Tongue (tissue), 2 donors: ENCODE measurements around the gene KLF9. TPM values are rescaled to one million over a fixed set of nuclear protein-coding genes. Genes with fewer than 3 reads are reported as not detected.

Source experiments
- DNase-seq: peaks from one replicate; pipeline ENCODE4 v3.0.0-alpha.2; 2015
- total RNA-seq: library from RNA; depleted of rRNA; stranded (reverse); fragments of >200 nt; gene quantifications from one replicate; pipeline ENCODE4 v1.2.3, GENCODE V29; 2014

KLF9 gene
- total RNA-seq, 1 donor from 2014 or later, result 48.3 TPM

DNA sequence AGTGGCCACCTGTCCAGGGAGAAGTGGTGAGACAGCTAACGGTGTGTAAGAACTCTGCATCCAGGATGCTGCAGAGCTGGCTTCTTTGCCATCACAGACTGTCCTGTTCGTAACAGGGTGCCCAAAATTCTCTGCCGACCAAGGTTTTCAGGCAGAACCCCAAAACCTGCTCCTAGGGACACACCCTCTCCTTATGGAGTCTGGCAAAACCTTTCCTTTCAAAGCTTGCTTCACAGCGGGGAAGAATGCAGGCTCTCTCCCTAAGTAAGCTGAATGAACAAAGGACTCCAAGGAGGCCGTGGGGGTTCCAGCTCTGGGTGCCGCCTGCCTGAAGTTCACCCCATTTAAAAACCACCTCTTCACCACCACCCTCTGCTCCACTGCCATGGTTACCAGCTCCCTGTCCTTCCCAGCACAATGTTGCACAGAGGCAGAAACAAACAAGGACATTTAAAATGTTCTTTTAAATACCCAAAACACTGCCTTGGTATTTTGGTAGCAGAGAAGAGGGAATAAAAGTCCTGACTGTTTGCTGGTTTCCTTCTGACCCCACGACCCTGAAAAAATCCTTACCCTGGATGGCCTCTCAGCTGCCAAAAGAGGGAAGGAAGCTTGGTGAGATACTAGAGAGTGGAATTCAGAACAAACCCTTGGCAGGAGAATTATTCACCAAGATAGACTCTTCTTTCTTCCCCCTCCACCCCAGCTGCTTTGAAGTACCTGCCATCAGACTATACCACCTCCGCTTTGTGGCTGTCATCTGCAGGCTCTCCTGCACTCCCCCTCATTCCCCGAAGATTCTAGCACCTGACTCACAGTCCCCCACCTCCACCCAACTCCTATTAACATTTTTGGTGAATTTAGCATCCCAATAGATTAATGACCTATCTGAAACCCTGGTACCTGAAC lies 7.1 kb upstream of the KLF9 start:
- peak; percentile 13 for DNase-seq

GRCh38 chr9:70420441-70421271 lies 6.2 kb upstream of the KLF9 start:
- DNase-seq, result peak; percentile 90

DNA sequence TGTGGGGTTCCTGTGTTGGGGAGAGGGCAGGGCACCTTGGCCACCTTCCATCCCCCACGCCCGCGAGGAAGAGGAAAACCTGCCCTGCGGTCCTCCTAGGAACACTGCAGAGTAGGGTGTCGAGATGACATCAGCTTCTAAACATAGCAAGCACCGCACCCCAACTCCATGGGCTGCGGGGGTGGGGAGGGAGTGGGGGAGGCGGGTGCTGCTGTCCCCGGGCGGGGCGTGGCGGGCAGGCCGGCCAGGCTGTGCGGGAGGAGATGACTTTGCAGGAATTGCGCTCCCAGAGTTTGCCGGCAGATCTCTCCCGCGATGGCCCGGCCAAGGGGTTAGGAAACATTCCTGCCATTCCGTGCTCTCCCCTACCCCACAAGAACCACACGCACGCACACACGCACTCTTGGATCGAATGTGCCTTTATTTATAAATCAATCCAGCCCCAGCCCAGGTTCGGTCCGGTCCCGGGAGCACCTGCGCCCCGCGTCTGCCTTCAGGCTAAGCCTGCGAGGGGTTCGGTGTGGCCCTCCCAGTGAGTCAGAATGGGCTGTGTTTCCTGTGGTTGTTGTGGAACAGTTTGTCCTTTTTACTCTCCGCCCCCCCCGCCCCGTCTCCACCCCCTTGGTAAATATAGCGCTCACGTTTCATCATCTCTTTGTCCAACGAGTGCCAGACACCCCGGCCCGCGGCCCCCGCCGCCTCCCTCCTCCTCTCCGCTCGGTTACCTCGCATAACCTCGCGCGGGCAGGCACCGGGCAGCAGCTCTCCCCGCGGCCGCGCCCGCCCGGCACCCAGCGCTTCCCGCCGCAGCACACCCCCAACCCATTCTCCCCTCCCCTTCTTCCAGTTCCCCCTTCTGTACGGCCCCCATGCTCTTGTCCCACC lies 5.3 kb upstream of the KLF9 start:
- DNase-seq, result peak; percentile 88

DNA sequence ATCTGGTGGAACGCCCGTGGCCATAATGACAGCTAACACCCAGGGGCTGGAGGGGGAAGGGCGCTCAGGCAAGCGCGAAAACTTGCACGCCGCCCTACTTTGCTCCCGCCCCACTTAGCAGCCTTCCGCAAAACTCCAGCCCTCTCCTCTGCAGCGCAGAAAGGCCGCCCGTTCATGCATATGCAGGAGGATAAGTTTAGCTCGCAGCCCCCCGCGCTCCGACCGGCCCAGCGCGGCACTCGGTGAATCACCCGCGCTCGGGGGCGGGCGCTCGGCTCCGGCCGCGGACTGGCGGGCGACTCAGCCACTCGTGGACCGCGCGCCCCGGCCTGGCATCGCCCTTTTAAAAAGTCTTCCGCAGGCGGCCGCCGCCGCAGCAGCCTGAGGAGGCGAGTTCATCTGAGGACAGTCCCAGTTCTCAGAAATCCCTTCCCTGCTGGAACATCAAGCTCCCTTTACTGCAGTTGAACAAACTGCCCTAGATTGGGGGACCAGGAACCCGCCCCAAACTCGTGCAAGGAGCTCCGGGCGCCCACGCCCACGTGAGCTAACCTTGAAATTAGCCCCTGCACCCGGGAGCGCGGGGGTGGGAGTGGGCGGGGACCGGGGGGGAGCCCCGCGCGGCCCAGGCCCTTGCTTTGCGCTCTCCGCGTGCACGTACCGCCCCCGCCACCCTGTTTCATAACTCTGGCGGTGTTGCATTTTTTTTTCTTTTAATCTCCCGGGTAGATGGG lies 4.5 kb upstream of the KLF9 start:
- DNase-seq, result peak; percentile 94

DNA sequence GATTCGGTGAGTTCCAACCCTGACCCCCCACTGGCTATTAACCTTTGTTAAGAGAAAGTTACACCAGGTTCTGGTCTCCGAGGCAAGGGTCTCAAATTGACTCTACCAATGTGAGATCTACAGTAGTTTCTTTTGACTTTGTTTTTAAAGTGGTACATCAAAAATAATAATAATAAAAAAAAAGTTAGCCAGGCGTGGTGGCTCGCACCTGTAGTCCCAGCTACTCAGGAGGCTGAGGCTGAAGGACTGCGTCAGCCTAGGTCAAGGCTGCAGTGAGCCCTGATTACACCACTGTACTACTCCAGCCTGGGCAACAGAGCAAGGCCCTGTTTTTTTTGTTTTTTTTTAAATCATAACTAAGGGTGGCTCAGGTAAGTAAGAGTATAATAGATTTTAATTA lies 1.0 kb upstream of the KLF9 start:
- DNase-seq, result no peak

DNA sequence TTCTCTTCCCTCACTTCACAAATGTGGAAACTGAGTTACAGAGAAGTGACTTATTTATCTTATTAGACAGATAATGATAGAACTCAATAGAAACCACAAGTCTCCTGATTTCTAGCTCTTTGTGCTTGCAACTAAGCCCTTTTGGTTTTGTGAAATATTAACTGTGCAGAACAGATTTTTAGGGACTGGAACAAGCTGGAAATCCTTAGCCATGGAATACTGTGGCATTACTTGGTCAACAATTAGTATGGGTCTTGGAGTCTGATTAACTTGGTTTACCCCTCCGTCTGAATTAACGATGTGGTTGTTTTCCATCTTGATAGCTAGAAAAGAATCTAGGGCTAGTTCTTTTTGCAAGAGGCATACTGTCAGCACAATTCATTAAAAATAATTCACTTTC lies 584 bp upstream of the KLF9 start:
- DNase-seq, result no peak

GRCh38 chr9:70413464-70413798 lies 1.0 kb downstream of the KLF9 start:
- peak; percentile 72 for DNase-seq

GRCh38 chr9:70412832-70413463 lies 1.5 kb downstream of the KLF9 start:
- DNase-seq, result peak; percentile 86

GRCh38 chr9:70411930-70412831 lies 2.3 kb downstream of the KLF9 start:
- DNase-seq, result peak; percentile 18

GRCh38 chr9:70411121-70411929 lies 3.1 kb downstream of the KLF9 start:
- DNase-seq, result peak; percentile 33

GRCh38 chr9:70410368-70410767 lies 4.1 kb downstream of the KLF9 start:
- DNase-seq, result peak; percentile 25

- DNase-seq, result no peak
These were observed 4.7 kb downstream of the KLF9 start for GRCh38 chr9:70409800-70410199.

- DNase-seq, result no peak
These were observed 5.2 kb downstream of the KLF9 start for GRCh38 chr9:70409280-70409679.

DNA sequence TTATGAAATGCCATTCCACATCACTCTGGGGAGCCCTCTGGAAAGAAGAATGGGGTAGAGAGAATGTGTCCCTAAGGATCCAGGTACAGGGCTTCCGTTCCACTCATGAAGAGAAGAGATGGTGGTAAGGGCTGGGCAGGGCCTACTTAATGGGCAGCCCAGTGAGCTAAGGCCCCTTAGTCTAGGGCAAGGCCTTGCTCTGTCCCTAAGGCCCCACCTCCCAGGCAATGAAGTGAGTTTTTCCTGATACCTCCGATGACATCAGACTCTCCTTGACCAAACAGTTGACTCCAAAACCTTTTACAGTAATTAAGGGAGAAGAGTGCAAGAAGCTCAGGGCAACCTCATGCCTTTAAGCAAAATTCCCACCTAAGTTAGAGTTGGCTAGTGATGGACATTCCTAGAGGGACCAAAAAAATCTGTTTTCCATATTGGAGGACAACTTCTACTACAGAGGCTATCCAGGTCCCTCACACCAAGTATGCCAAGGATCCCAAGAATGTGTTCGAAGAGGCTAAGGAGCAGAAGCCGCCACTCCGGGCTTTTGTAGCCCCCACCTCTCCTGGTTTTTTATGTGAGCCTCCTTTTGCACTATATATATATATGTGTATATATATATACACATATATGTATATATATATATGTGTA lies 5.9 kb downstream of the KLF9 start:
- no peak for DNase-seq

- peak; percentile 45 for DNase-seq
These were observed 7.4 kb downstream of the KLF9 start for GRCh38 chr9:70407081-70407503.

DNA sequence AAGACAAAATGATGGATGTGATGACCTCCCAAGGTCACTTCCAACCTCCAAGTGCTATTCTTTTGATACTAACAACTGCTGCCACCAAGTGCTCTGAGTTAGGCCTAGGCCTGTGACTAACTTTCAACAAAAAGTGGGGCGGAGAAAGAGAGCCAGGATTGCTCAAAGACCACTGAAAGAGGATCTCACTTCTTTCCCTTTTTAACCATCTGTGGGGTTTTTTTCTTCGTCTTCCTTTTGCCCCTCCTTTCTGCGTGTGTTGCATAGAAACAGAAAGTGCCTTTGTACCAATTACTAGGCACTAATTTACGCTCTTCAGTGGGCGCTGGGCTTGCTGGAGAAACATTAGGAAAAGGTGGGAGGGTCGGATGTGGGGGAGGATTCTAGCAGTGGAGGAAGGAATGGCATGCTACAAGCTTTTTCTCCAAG lies 8.0 kb downstream of the KLF9 start:
- no peak for DNase-seq

- no peak for DNase-seq
These were observed 8.5 kb downstream of the KLF9 start for GRCh38 chr9:70405808-70406433.

DNA sequence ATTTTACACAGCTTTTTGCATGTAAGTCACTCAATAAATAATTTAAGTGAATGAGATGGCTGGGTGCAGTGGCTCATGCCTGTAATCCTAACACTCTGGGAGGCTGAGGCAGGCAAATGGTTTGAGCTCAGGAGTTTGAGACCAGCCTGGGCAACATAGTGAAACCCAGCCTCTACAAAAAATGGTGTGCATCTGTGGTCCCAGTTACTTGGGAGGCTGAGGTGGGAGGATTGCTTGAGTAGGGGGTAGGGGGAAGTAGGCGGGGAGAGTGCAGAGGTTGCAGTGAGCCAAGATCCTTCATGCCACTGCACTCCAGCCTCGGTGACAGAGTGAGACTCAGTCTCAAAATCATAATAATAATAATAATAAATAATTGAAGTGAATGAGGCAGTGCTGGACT lies 10.2 kb downstream of the KLF9 start:
- no peak for DNase-seq
